ENCODE data around the gene TYW1B.
"Not testable (repeated sequence)": the region's sequence is repeated elsewhere in the genome, so short reads cannot be mapped to it uniquely, and the experiment has no call there.

GRCh38 chr7:72730384-72730783 is 97.6 kb downstream of the TYW1B start:
- not testable (repeated sequence) for TF ChIP-seq CTCF, POLR2A (IDR thresholded peaks at IDR 0.05)
